GM20000 (cell line): Measurements from ENCODE around the gene HARS1.

Experiments
- DNase-seq: peaks from one replicate; pipeline ENCODE4 v3.0.0; 2012; ENCODE audit warnings: low spot score
- TF ChIP-seq, protein P1 (sequence below): IDR thresholded peaks from 2 replicates; pipeline ENCODE4 v1.5.1; 2012; ENCODE audit warnings: mild to moderate bottlenecking, control low read depth; ENCODE audit errors: extremely low read depth, missing control alignments

The HARS1 gene

DNA sequence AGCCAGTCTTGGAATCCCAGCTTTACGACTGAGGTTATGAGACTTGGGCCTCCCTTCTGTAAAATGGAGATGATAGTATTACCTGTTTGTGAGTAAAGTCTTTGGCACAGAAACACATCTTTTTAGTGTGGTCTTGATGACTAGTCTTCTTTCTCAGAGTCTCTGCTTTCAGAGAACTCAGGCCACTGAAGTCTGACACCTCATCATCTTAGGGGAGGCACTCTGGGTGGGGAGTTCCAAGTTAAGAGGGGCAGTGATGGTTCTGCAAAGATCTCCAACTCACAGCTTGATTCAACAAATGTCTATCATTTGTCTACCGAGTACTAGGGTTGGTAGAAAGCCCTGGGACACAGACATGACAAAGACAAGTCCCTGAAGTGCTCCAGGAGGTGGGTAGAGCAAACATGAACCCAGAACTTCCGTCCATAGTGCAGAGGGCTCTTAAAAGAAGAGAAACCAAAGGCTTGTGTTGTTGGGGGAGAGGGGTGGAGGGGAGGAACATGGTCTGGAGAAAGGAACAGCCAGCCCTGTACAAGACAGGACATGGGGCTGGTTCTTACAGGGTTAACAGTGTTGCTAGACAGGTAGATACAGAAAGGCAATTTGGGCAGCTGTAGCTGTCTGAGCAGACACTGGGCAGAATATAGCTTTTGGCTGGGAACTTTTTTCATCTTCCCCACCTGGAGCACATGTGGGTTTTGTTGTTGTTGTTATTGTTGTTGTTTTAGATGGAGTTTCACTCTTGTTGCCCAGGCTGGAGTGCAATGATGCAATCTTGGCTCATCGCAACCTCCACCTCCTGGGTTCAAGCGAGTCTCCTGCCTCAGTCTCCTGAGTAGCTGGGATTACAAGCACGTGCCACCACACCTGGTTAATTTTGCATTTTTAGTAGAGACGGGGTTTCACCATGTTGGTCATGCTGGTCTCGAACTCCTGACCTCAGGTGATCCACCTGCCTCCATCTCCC lies 55.6 kb downstream of the HARS1 start:
- TF ChIP-seq, protein P1, sequence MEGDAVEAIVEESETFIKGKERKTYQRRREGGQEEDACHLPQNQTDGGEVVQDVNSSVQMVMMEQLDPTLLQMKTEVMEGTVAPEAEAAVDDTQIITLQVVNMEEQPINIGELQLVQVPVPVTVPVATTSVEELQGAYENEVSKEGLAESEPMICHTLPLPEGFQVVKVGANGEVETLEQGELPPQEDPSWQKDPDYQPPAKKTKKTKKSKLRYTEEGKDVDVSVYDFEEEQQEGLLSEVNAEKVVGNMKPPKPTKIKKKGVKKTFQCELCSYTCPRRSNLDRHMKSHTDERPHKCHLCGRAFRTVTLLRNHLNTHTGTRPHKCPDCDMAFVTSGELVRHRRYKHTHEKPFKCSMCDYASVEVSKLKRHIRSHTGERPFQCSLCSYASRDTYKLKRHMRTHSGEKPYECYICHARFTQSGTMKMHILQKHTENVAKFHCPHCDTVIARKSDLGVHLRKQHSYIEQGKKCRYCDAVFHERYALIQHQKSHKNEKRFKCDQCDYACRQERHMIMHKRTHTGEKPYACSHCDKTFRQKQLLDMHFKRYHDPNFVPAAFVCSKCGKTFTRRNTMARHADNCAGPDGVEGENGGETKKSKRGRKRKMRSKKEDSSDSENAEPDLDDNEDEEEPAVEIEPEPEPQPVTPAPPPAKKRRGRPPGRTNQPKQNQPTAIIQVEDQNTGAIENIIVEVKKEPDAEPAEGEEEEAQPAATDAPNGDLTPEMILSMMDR: no peak
- DNase-seq: peak; percentile 2

GRCh38 chr5:140634103-140634502 lies 57.1 kb downstream of the HARS1 start:
- no peak for DNase-seq
- TF ChIP-seq, protein P1: no peak

DNA sequence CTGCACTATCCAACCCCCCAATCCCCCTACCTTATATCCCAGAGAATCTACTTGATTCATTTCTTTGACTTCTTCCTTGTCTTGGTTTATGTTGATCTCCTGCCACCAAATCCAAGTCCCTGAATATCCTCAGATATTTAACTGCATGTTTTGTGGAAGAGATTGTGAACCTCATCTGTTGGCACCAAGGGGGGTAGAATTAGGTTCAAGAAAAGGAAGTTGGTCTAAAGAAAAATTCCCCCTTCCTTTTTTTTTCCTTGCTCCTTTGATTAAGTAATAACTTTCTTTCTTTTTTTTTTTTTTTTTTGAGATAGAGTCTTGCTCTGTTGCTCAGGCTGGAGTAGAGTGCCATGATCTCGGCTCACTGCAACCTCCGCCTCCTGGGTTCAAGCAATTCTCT lies 57.7 kb downstream of the HARS1 start:
- DNase-seq: no peak
- TF ChIP-seq, protein P1: no peak

DNA sequence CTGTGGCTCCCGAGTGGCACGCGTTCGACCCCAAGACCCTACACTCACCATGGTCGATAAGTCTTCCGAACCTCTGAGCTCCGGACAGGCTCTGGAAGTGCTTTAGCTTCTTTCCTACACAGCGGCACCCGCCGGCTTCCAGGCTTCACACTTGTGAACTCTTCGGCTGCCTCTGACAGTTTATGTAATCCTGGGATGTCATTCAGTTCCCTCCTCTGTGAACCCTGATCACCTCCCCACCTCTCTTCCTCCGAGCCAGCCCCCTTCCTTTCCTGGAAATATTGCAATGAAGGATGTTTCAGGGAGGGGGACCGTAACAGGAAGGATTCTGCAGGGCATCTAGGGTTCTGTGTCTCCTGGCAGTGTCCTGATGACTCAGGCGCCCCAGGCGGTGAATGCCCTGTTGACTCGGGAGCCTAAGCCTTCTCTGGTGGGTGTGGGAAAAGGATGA lies 58.1 kb downstream of the HARS1 start, which contains the start of gene CD14:
TSS of gene CD14 (minus strand) at position 155 of the 451 bp plus-strand sequence. CDS start at position 51, 104 bp downstream.
- no peak for DNase-seq
- TF ChIP-seq, protein P1: no peak

DNA sequence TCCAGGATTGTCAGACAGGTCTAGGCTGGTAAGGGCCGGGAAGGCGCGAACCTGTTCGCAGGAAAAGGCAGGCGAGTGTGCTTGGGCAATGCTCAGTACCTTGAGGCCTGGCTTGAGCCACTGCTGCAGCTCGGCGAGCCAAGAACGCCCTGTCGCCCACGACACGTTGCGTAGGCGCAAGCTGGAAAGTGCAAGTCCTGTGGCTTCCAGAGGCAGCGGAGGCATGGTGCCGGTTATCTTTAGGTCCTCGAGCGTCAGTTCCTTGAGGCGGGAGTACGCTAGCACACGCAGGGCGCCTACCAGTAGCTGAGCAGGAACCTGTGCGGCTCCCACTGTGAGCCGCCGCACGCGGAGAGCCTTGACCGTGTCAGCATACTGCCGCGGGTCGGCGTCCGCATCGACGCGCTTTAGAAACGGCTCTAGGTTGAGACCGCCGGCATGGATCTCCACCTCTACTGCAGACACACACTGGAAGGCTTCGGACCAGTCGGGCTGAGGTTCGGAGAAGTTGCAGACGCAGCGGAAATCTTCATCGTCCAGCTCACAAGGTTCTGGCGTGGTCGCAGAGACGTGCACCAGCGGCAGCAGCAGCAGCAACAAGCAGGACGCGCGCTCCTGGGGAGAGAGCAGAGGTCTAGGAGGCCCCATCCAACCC lies 58.7 kb downstream of the HARS1 start:
- TF ChIP-seq, protein P1: no peak
- peak; percentile 44 for DNase-seq

- peak; percentile 26 for DNase-seq
- TF ChIP-seq, protein P1: no peak
These were observed 59.3 kb downstream of the HARS1 start for GRCh38 chr5:140631831-140632365.

DNA sequence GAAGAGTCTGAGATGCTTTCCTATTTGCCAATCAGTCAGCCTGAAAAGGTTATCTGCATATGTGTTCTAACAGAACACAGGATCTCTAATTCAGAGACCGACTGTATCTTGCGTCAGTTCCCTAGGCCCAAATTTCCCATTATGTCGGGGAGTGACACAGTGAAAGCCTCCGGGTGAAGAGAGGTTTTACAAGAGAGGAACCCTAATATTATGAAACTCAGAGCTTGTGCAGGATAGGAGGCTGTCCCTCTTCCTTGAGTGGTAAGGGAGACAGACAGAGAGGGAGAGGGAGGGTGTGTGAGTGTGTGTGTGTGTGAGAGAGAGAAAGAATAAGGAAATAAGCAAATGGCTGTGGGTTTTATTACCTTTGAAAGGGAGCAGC lies 60.1 kb downstream of the HARS1 start:
- TF ChIP-seq, protein P1: no peak
- DNase-seq: no peak
